ENCODE data around the gene PLEKHA4.

DNA sequence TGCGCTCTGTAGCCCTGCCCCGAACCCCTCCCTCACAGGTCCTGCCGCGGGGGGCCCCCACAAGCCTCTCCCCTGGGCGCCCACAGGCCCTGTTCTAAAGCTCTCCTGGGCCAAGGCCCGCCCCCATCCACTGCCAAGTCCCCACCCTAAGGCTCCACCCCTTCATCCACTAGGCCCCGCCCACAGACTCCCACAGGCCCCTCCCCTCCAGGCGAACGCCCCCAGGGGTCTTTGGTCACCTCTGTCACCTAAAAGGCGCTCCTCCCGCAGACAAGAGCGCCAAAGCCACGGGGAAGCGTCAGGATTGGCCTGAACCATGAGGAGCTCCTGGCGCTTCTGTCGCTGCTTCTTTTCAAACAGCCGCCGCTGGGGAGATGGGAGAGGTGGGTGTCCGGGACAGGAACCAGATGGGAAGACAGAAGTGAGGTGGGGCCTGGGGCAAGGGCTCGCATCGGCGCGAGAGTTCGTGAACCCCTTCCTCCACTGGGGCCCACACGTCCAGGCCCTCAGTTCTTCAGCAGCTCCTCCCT, 27.8 kb upstream of the PLEKHA4 start:
- TF ChIP-seq TAF1 (IDR thresholded peaks at IDR 0.05; ENCODE audit: low read depth, low read length) (no peak), POLR2A (IDR thresholded peaks at IDR 0.05; ENCODE audit: low read depth, low read length) (no peak), POLR2AphosphoS5 (IDR thresholded peaks at IDR 0.05; ENCODE audit: low read depth, low read length) (no peak), SPI1 (IDR thresholded peaks at IDR 0.05; ENCODE audit: low read depth, low read length) (no peak), PAX5 (IDR thresholded peaks at IDR 0.05; ENCODE audit: insufficient read depth, low read length, severe bottlenecking) (no peak), POU2F2 (IDR thresholded peaks at IDR 0.05; ENCODE audit: low read depth, low read length) (no peak)
